GM12878 (cell line): ENCODE data around the gene CCL3. TPM values are rescaled to one million over a fixed set of nuclear protein-coding genes. Genes with fewer than 3 reads are reported as not detected.

ENCODE experiments used
- ATAC-seq: fragments of 200-7000 bp; cut with Tn5 transposase; 3 replicates; pipeline ENCODE4 v1.9.1; 2020; ENCODE audit warnings: mild to moderate bottlenecking, moderate library complexity
- BruUV-seq: library from RNA; stranded (reverse); fragments of 400-500 nt; replicated peaks from 2 replicates; lab custom pipeline; 2021; lab: Mats Ljungman, UMichigan
- CTCF ChIA-PET: fragments of 300-600 bp; sonication (Branson Sonifier 250); formaldehyde crosslinking; extraction: SDS; loops from one replicate; lab custom pipeline; 2021; ENCODE audit warnings: inconsistent platforms; lab: Yijun Ruan, JAX
- POLR2A ChIA-PET: fragments of 350-600 bp; formaldehyde crosslinking; extraction: SDS; loops from one replicate; lab custom pipeline; 2021; ENCODE audit warnings: inconsistent platforms; lab: Charles Lee
- RAD21 ChIA-PET: fragments of 300-600 bp; sonication (Branson Sonifier 250); formaldehyde crosslinking; loops from one replicate; lab custom pipeline; 2023; ENCODE audit warnings: antibody characterized with exemption; ENCODE audit not compliant: unreplicated experiment; lab: Charles Lee
- SMC1A ChIA-PET: fragments of 300-600 bp; sonication (Branson Sonifier 250); formaldehyde crosslinking; loops from one replicate; lab custom pipeline; 2023; ENCODE audit not compliant: unreplicated experiment, uncharacterized antibody; lab: Charles Lee
- DNase-seq: peaks from one replicate; pipeline ENCODE4 v3.0.0-alpha.2; 2011; ENCODE audit warnings: low read depth, low spot score
- FAIRE-seq: peaks from 3 replicates; lab custom pipeline; 2011; peaks lifted over from hg19 to GRCh38; lab: Jason Lieb, UNC
- H2AFZ ChIP-seq: 2 replicates; pipeline ENCODE4 v1.6.0; 2011; ENCODE audit warnings: low read depth, low read length, control low read depth; ENCODE audit not compliant: control insufficient read depth
- H3K27ac ChIP-seq: 2 replicates; pipeline ENCODE4 v1.5.1; 2011; ENCODE audit warnings: control low read depth; ENCODE audit not compliant: control insufficient read depth, insufficient read depth
- H3K27me3 ChIP-seq, 2 experiments: replicated peaks in 1 of 2; 2 replicates each; pipeline versions ENCODE4 v1.6.0 to v1.6.1; 2011; ENCODE audit warnings: low read length in 1 of 2; ENCODE audit not compliant: control insufficient read depth in 2 of 2, insufficient read depth in 2 of 2
- H3K36me3 ChIP-seq, 2 experiments: 2 replicates each; pipeline ENCODE4 v1.5.1; 2011; ENCODE audit warnings: low read length in 1 of 2; ENCODE audit not compliant: control insufficient read depth in 2 of 2, insufficient read depth in 2 of 2
- H3K4me1 ChIP-seq: 2 replicates; pipeline ENCODE4 v1.6.1; 2011; ENCODE audit warnings: mild to moderate bottlenecking, low read length, moderate library complexity, mixed read lengths; ENCODE audit not compliant: control insufficient read depth, insufficient read depth
- H3K4me2 ChIP-seq: 2 replicates; pipeline ENCODE4 v1.6.0; 2011; ENCODE audit warnings: control low read depth; ENCODE audit not compliant: control insufficient read depth, insufficient read depth
- H3K4me3 ChIP-seq: fragments of 200-600 bp; sonication (generic); 2 replicates; pipeline ENCODE4 v1.5.1; 2016
- H3K79me2 ChIP-seq: 2 replicates; pipeline ENCODE4 v1.6.0; 2011; ENCODE audit warnings: low read length; ENCODE audit not compliant: control insufficient read depth, insufficient read depth
- H3K9ac ChIP-seq: 2 replicates; pipeline ENCODE4 v1.8.0; 2011; ENCODE audit warnings: low read length, control low read depth, mixed read lengths; ENCODE audit not compliant: control insufficient read depth, insufficient read depth
- H3K9me3 ChIP-seq: replicated peaks from 3 replicates; pipeline ENCODE4 v1.5.1; 2011; ENCODE audit warnings: mild to moderate bottlenecking, low read length; ENCODE audit not compliant: control insufficient read depth, insufficient read depth
- H4K20me1 ChIP-seq: 2 replicates; pipeline ENCODE4 v1.6.0; 2011; ENCODE audit not compliant: control insufficient read depth, insufficient read depth
- ATF2 ChIP-seq: IDR thresholded peaks from 2 replicates; pipeline ENCODE4 v1.6.1; 2012; ENCODE audit warnings: low read length, inconsistent platforms
- BACH1 ChIP-seq: fragments of 450-650 bp; IDR thresholded peaks from 2 replicates; pipeline ENCODE4 v1.6.1; 2017; ENCODE audit warnings: mild to moderate bottlenecking, borderline replicate concordance
- BMI1 ChIP-seq: fragments of 450-650 bp; IDR thresholded peaks from 2 replicates; pipeline ENCODE4 v1.6.1; 2016; ENCODE audit warnings: mild to moderate bottlenecking, moderate library complexity, borderline replicate concordance
- BRCA1 ChIP-seq: IDR thresholded peaks from 2 replicates; pipeline ENCODE4 v1.6.1; 2011; ENCODE audit warnings: low read depth, low read length, improper control_type of control experiment
- CHD1 ChIP-seq: IDR thresholded peaks from 2 replicates; pipeline ENCODE4 v1.6.1; 2012; ENCODE audit warnings: low read depth, low read length, improper control_type of control experiment
- ESRRA ChIP-seq: IDR thresholded peaks from 2 replicates; pipeline ENCODE4 v1.6.1; 2012; ENCODE audit warnings: mild to moderate bottlenecking, low read length, improper control_type of control experiment
- MLLT1 ChIP-seq: fragments of 450-650 bp; IDR thresholded peaks from 2 replicates; pipeline ENCODE4 v1.6.1; 2016; ENCODE audit warnings: mild to moderate bottlenecking
- RCOR1 ChIP-seq: conservative IDR thresholded peaks from 2 replicates; pipeline ENCODE4 v1.6.1; 2012; ENCODE audit warnings: low read depth, low read length, improper control_type of control experiment
- RFX5 ChIP-seq: IDR thresholded peaks from 2 replicates; pipeline ENCODE4 v1.6.1; 2011; ENCODE audit warnings: low read depth, low read length, improper control_type of control experiment
- SIN3A ChIP-seq: IDR thresholded peaks from 2 replicates; pipeline ENCODE4 v1.6.1; 2012; ENCODE audit warnings: low read depth, low read length, improper control_type of control experiment
- SIX5 ChIP-seq: IDR thresholded peaks from 2 replicates; pipeline ENCODE4 v1.6.1; 2011; ENCODE audit warnings: mild to moderate bottlenecking, low read depth, low read length, moderate library complexity; ENCODE audit not compliant: severe bottlenecking
- SMC3 ChIP-seq: IDR thresholded peaks from 2 replicates; pipeline ENCODE4 v1.6.1; 2011; ENCODE audit warnings: low read length, improper control_type of control experiment, borderline replicate concordance
- TARDBP ChIP-seq: IDR thresholded peaks from 2 replicates; pipeline ENCODE4 v1.6.1; 2016; ENCODE audit warnings: borderline replicate concordance
- TCF7 ChIP-seq: IDR thresholded peaks from 2 replicates; pipeline ENCODE4 v1.6.1; 2014; ENCODE audit warnings: antibody characterized with exemption, borderline replicate concordance
- WGBS: methylation state at CpG from one replicate; pipeline ENCODE4 v1.1.6; 2016; ENCODE audit warnings: low lambda C conversion rate; ENCODE audit not compliant: insufficient replicate concordance, insufficient coverage; ENCODE audit errors: missing lambda C conversion rate; 5-methylcytosine and 5-hydroxymethylcytosine counted together
- in situ Hi-C: fragments of 300-500 bp; cut with MboI; formaldehyde crosslinking; loops from 9 replicates; pipeline ENCODE4 v1.14.3; 2018; ENCODE audit warnings: mixed read lengths
- intact Hi-C: fragments of 100-400 bp; cut with micrococcal nuclease; formaldehyde crosslinking; loops from one replicate; pipeline ENCODE4 v1.14.2; 2022; ENCODE audit not compliant: unreplicated experiment
- polyA plus RNA-seq, 11 experiments: library from polyadenylated mRNA; depleted of rRNA in 4 of 11; unstranded in 6 of 11; stranded (reverse) in 5 of 11; fragments of >200 nt; fragmentation: Nextera tagmentation in 4 of 11; fragmentation: Illumina TruSeq in 1 of 11; extraction: Ambion mirVana in 4 of 11; extraction: Trizol in 1 of 11; gene quantifications; 1 replicate in 1 of 11; 2 replicates in 10 of 11; pipeline versions ENCODE4 v1.2.1 to v1.2.3, GENCODE V29; 2011 to 2016; ENCODE audit warnings: inconsistent platforms in 2 of 11, missing spikeins in 2 of 11, low read depth in 1 of 11
- total RNA-seq, 4 experiments: library from RNA; depleted of rRNA in 3 of 4; stranded (reverse); fragments of >200 nt in 3 of 4; fragmentation: Illumina TruSeq in 1 of 4; extraction: Trizol in 1 of 4; gene quantifications; 2 replicates each; pipeline versions ENCODE4 v1.2.1 to v1.2.3, GENCODE V29; 2013 to 2021
- TF ChIP-seq, protein P1 (sequence below): IDR thresholded peaks from 2 replicates; pipeline ENCODE4 v1.6.1; 2012; ENCODE audit warnings: low read depth, low read length, improper control_type of control experiment
- TF ChIP-seq, protein P2 (sequence below): fragments of 450-650 bp; IDR thresholded peaks from 2 replicates; pipeline ENCODE4 v1.6.1; 2016; ENCODE audit warnings: mild to moderate bottlenecking
- TF ChIP-seq, protein P3 (sequence below): fragments of 450-650 bp; IDR thresholded peaks from 2 replicates; pipeline ENCODE4 v1.6.1; 2017; ENCODE audit warnings: mild to moderate bottlenecking, low read depth, inconsistent platforms; ENCODE audit not compliant: poor library complexity, severe bottlenecking

The CCL3 gene
- total and polyA plus RNA-seq, 10 of the 15 experiments (the other 5 are each of a cell fraction or from before 2014, with no cell fraction given) = 96.5 to 1,488 (median 199) TPM

GRCh38 chr17:36106493-36106835 is 16.5 kb upstream of the CCL3 start:
- ChIA-PET SMC1A (interaction anchor here (0.6 to 5.5 kb wide), 8 partner anchors 10 to 76 kb away, joined by 3 to 39 read pairs (median 4); partner anchors contain the start of gene CCL3), CTCF (interaction anchor here (1.0 to 1.9 kb wide), 2 partner anchors 18 to 42 kb away, joined by 3 to 5 read pairs; no protein-coding TSS in a partner anchor), POLR2A (interaction anchor here (1.1 kb wide), 1 partner anchor 42 kb away, joined by 3 read pairs; no protein-coding TSS in a partner anchor), RAD21 (interaction anchor here (1.1 to 1.6 kb wide), 3 partner anchors 12 to 43 kb away, joined by 3 to 5 read pairs (median 3); no protein-coding TSS in a partner anchor)
- Histone ChIP-seq H3K4me1 (peaks cover 19% of the 10 kb centered on the region), H3K9me3 (peaks cover 6% of the 10 kb centered on the region; the same call in 2 of the 3 replicates), H3K27me3 (no peaks in the 10 kb centered on the region), H2AFZ (no peak overlapping the region), H3K79me2 (no peaks in the 10 kb centered on the region), H3K36me3 (no peaks in the 10 kb centered on the region), H4K20me1 (no peaks in the 10 kb centered on the region), H3K9ac (no peak overlapping the region), H3K27ac (no peak overlapping the region), H3K4me3 (no peak overlapping the region), H3K4me2 (no peak overlapping the region)
- intact Hi-C loops = no loop called here
- no TSS peak for BruUV-seq
- WGBS = 75% methylated on average over 6 of the region's 6 CpGs
- FAIRE-seq = no peak
- in situ Hi-C loops = no loop called here
- ATAC-seq = no peak
- no peak for DNase-seq
- TF ChIP-seq, protein P1, sequence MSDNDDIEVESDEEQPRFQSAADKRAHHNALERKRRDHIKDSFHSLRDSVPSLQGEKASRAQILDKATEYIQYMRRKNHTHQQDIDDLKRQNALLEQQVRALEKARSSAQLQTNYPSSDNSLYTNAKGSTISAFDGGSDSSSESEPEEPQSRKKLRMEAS = no peak
- TF ChIP-seq ESRRA = no peak
- TF ChIP-seq, protein P2, sequence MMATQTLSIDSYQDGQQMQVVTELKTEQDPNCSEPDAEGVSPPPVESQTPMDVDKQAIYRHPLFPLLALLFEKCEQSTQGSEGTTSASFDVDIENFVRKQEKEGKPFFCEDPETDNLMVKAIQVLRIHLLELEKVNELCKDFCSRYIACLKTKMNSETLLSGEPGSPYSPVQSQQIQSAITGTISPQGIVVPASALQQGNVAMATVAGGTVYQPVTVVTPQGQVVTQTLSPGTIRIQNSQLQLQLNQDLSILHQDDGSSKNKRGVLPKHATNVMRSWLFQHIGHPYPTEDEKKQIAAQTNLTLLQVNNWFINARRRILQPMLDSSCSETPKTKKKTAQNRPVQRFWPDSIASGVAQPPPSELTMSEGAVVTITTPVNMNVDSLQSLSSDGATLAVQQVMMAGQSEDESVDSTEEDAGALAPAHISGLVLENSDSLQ = no peak
- no peak for TF ChIP-seq BMI1
- TF ChIP-seq RCOR1 = no peak
- no peak for TF ChIP-seq ATF2
- no peak for TF ChIP-seq RFX5
- TF ChIP-seq TCF7 = no peak
- TF ChIP-seq CHD1 = no peak
- TF ChIP-seq MLLT1 = no peak
- no peak for TF ChIP-seq SMC3
- TF ChIP-seq, protein P3, sequence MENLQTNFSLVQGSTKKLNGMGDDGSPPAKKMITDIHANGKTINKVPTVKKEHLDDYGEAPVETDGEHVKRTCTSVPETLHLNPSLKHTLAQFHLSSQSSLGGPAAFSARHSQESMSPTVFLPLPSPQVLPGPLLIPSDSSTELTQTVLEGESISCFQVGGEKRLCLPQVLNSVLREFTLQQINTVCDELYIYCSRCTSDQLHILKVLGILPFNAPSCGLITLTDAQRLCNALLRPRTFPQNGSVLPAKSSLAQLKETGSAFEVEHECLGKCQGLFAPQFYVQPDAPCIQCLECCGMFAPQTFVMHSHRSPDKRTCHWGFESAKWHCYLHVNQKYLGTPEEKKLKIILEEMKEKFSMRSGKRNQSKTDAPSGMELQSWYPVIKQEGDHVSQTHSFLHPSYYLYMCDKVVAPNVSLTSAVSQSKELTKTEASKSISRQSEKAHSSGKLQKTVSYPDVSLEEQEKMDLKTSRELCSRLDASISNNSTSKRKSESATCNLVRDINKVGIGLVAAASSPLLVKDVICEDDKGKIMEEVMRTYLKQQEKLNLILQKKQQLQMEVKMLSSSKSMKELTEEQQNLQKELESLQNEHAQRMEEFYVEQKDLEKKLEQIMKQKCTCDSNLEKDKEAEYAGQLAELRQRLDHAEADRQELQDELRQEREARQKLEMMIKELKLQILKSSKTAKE = no peak
- TF ChIP-seq SIN3A = no peak
- TF ChIP-seq BACH1 = no peak
- no peak for TF ChIP-seq TARDBP
- no peak for TF ChIP-seq SIX5
- no peak for TF ChIP-seq BRCA1
